ENCODE data around the gene DEAF1.

DEAF1 gene

GRCh38 chr11:729492-730074 lies 34.6 kb upstream of the DEAF1 start:
- TF ChIP-seq TAF1 (IDR thresholded peaks at IDR 0.05; ENCODE audit: borderline replicate concordance, insufficient read depth, low read length) (no peak), SIN3A (IDR thresholded peaks at IDR 0.05; ENCODE audit: borderline replicate concordance, insufficient read depth, low read length) (no peak), POLR2AphosphoS5 (IDR thresholded peaks at IDR 0.05; ENCODE audit: low read depth, low read length) (no peak), FOXP2 (optimal IDR thresholded peaks at IDR 0.05; ENCODE audit: borderline replicate concordance, extremely low read depth, extremely low read length, insufficient read depth) (no peak)
- TF ChIP-seq, protein P1, sequence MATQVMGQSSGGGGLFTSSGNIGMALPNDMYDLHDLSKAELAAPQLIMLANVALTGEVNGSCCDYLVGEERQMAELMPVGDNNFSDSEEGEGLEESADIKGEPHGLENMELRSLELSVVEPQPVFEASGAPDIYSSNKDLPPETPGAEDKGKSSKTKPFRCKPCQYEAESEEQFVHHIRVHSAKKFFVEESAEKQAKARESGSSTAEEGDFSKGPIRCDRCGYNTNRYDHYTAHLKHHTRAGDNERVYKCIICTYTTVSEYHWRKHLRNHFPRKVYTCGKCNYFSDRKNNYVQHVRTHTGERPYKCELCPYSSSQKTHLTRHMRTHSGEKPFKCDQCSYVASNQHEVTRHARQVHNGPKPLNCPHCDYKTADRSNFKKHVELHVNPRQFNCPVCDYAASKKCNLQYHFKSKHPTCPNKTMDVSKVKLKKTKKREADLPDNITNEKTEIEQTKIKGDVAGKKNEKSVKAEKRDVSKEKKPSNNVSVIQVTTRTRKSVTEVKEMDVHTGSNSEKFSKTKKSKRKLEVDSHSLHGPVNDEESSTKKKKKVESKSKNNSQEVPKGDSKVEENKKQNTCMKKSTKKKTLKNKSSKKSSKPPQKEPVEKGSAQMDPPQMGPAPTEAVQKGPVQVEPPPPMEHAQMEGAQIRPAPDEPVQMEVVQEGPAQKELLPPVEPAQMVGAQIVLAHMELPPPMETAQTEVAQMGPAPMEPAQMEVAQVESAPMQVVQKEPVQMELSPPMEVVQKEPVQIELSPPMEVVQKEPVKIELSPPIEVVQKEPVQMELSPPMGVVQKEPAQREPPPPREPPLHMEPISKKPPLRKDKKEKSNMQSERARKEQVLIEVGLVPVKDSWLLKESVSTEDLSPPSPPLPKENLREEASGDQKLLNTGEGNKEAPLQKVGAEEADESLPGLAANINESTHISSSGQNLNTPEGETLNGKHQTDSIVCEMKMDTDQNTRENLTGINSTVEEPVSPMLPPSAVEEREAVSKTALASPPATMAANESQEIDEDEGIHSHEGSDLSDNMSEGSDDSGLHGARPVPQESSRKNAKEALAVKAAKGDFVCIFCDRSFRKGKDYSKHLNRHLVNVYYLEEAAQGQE (IDR thresholded peaks at IDR 0.05; ENCODE audit: insufficient read depth in 1 of 2, low read depth in 2 of 2, low read length in 2 of 2) = no peak

DNA sequence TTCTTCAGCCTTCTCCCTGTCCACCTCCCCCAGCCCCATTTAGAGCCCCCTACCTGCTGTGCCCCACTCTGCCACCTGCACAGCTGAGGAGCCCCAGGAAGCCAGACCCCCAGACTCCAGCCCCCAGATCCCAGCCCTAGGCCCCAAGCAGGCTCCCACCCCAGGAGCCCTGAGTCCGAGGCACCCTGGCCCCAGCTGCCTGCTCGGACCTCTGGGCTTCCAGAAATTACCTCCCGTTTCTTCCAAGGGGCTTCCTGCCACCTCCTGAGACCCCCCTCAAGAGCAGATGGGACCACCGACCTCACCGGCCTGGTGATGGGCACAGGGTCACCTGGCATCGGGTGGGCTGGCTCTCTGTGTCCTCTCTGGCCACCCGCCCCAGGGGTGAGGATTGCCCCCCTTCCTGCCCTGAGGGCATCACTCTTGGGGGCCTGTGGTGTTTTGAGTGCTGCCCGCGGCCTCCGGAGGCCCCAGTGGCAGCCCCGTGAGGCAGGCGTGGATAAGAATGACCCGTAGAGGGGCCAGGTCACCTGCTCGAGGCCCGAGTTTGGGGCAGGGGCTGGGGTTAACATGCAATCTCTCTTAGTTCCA lies 34.0 kb upstream of the DEAF1 start:
- TF ChIP-seq FOXP2 (optimal IDR thresholded peaks at IDR 0.05; ENCODE audit: borderline replicate concordance, extremely low read depth, extremely low read length, insufficient read depth) (no peak), TAF1 (IDR thresholded peaks at IDR 0.05; ENCODE audit: borderline replicate concordance, insufficient read depth, low read length) (no peak), SIN3A (IDR thresholded peaks at IDR 0.05; ENCODE audit: borderline replicate concordance, insufficient read depth, low read length) (no peak), POLR2AphosphoS5 (IDR thresholded peaks at IDR 0.05; ENCODE audit: low read depth, low read length) (no peak)
- TF ChIP-seq, protein P1 (IDR thresholded peaks at IDR 0.05; ENCODE audit: insufficient read depth in 1 of 2, low read depth in 2 of 2, low read length in 2 of 2) = no peak

- TF ChIP-seq POLR2AphosphoS5 (IDR thresholded peaks at IDR 0.05; ENCODE audit: low read depth, low read length) (no peak), FOXP2 (optimal IDR thresholded peaks at IDR 0.05; ENCODE audit: borderline replicate concordance, extremely low read depth, extremely low read length, insufficient read depth) (peak; percentile 40)
Measured at GRCh38 chr11:727859-728748, 33.1 kb upstream of the DEAF1 start.

GRCh38 chr11:727281-727701 lies 32.3 kb upstream of the DEAF1 start:
- no peak for TF ChIP-seq POLR2AphosphoS5 (IDR thresholded peaks at IDR 0.05; ENCODE audit: low read depth, low read length)
- TF ChIP-seq, protein P1 (IDR thresholded peaks at IDR 0.05; ENCODE audit: insufficient read depth in 1 of 2, low read depth in 2 of 2, low read length in 2 of 2) = no peak
- TF ChIP-seq SIN3A (IDR thresholded peaks at IDR 0.05; ENCODE audit: borderline replicate concordance, insufficient read depth, low read length) = no peak
- no peak for TF ChIP-seq FOXP2 (optimal IDR thresholded peaks at IDR 0.05; ENCODE audit: borderline replicate concordance, extremely low read depth, extremely low read length, insufficient read depth)
- TF ChIP-seq TAF1 (IDR thresholded peaks at IDR 0.05; ENCODE audit: borderline replicate concordance, insufficient read depth, low read length) = no peak

- no peak for TF ChIP-seq FOXP2 (optimal IDR thresholded peaks at IDR 0.05; ENCODE audit: borderline replicate concordance, extremely low read depth, extremely low read length, insufficient read depth)
- TF ChIP-seq POLR2AphosphoS5 (IDR thresholded peaks at IDR 0.05; ENCODE audit: low read depth, low read length) = no peak
- TF ChIP-seq SIN3A (IDR thresholded peaks at IDR 0.05; ENCODE audit: borderline replicate concordance, insufficient read depth, low read length) = no peak
- TF ChIP-seq TAF1 (IDR thresholded peaks at IDR 0.05; ENCODE audit: borderline replicate concordance, insufficient read depth, low read length) = no peak
- TF ChIP-seq, protein P1 (IDR thresholded peaks at IDR 0.05; ENCODE audit: insufficient read depth in 1 of 2, low read depth in 2 of 2, low read length in 2 of 2) = no peak
Measured at GRCh38 chr11:726278-727220, 31.5 kb upstream of the DEAF1 start.

All from PFSK-1 (cell line).